Hematopoietic multipotent progenitor cell (in vitro differentiated cells): ENCODE data around the gene HNRNPR. TPM values are rescaled to one million over a fixed set of nuclear protein-coding genes. Genes with fewer than 3 reads are reported as not detected.
"Not testable (repeated sequence)": the region's sequence is repeated elsewhere in the genome, so short reads cannot be mapped to it uniquely, and the experiment has no call there.

Experiments
- DNase-seq, 3 donors: peaks; one replicate each; pipeline ENCODE4 v3.0.0-alpha.2; 2011 to 2015; ENCODE audit warnings: low read depth in 2 of 3, low spot score in 2 of 3
- total RNA-seq: library from RNA; depleted of rRNA; stranded (reverse); fragments of >200 nt; gene quantifications from one replicate; pipeline ENCODE4 v1.2.3, GENCODE V29; 2012

HNRNPR gene
- 37.4 TPM for total RNA-seq

GRCh38 chr1:23344111-23344986 is at the start of gene HNRNPR:
Gene HNRNPR, minus strand, starts transcription at chr1:23344284. Its CDS starts 3,276 bp downstream, at chr1:23341008.
- peak; percentile 92 to 100 (median 100) for DNase-seq

DNA sequence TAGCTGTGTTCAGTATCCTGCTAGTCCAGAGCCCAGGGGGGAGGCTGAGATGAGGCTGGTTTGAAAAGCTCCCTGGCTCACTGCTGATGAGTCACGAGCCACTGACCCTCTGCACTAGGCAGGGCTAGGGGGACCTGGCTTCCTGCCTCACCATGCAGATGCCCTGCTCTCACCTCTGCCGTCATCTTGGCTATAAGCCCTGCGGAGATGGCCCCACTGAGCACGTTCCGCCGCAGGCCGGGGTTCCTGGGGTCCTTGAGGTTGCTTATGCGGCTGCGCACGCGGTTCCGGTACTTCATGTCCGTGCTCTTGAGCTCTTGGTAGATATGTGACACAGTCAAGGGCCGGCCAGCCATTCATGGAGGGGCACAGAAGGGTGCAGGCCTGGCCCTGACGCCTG is 49.6 kb upstream of the HNRNPR start:
- DNase-seq: no peak

DNA sequence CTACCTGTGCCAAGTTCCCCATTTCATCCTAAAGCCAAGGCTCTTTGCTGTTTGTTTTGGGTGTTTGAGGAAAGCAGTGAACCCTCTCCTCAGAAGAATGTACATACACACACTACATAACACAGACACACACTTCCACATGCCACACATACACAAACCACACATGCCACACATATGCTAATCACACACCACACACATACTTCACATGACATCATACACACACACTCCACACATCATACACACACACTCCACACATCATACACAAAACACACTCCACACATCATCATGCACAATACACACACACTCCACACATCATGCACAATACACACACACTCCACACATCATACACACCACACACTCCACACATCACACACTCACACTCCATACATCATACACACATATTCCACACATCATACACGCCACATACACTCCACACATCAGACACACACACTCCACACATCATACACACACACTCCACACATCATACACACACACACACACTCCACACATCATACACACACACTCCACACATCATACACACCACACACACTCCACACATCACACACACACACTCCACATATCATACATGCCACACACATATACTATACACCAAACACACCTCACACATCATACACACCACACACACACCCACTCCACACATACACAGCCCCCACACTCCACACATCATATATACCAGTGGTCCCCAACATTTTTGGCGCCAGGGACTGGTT is 48.2 kb upstream of the HNRNPR start:
- no peak for DNase-seq

DNA sequence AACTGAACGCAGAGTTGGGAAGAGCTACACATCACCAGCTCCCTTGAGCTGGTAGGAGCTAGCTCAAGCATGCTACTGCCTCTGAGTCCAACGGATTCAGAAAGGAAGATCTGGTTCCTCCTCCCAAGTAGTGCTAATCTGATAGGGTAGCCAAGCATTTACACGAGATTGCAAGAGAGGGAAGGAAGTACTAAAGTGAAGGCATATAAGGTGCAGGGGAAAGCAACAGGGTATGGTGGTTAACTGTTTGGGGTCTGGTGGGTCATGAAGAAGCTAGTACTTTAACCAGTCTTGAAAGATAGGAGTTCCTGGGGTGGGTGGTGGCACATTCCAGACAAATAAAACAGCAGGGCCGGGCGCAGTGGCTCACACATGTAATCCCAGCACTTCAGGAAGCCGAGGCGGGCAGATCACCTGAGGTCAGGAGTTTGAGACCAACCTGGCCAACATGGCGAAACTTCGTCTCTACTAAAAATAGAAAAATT is 45.8 kb upstream of the HNRNPR start:
- DNase-seq: peak in 1 of 3 donors; percentile 55

GRCh38 chr1:23387494-23387893 is 43.4 kb upstream of the HNRNPR start:
- DNase-seq: no peak

DNA sequence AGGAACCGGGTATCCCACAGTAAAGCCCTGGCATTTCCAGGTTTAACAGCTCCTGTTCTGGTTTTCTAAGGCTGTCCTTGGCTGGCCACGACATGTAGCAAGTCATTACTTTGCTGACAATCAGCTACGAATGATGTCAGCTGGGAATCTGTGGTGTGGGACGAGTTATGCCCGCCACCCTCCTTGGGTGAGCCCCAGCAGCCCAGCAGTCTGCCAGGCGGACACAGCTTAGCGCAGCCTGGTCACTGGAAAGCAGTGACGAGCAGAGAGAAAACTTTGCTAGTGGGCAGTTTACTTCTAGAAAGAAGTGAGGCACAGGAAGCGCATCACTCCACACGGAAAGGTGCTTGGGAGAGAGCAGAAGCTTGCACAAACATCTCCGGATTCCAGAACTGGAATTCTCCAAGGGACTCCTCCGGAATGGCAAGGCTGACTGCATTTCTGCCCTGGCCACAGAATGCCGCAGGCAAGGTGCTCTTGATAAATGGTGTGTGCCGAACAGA is 41.1 kb upstream of the HNRNPR start:
- no peak for DNase-seq

DNA sequence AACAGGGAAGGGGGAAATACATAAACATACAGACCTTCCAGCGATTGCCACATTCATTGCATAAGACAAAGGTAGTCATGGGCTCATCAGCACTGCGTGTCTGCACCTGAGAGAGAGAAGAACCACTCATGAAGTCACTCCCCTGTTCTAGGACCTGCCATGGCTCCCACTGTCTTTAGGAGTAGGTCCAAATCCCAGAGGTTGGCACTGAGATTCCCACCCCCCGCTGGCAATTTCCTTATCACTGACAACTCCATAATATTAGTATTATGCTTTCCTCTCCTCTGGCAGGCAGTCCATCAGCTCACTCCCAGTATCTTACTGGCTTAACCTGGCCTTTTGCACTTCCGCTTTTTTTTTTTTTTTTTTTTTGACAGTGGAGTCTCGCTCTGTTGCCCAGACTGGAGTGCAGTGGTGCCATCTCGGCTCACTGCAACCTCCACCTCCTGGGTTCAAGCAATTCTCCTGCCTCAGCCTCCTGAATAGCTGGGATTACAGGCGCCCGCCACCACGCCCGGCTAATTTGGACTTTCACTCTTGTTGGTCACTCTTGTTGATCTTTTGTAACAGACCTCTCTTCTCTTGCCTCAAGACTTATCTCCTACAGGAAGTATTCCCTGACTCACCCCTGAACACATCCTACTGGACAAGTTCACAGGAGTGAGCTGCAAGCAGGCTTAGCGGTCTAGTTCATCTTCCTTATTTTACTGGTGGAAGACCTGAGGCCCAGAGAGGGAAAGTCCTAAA is 40.4 kb upstream of the HNRNPR start:
- DNase-seq: no peak

GRCh38 chr1:23383577-23384311 is 39.7 kb upstream of the HNRNPR start:
- no peak for DNase-seq

- no peak for DNase-seq
Measured at GRCh38 chr1:23381233-23381885, 37.3 kb upstream of the HNRNPR start.

DNA sequence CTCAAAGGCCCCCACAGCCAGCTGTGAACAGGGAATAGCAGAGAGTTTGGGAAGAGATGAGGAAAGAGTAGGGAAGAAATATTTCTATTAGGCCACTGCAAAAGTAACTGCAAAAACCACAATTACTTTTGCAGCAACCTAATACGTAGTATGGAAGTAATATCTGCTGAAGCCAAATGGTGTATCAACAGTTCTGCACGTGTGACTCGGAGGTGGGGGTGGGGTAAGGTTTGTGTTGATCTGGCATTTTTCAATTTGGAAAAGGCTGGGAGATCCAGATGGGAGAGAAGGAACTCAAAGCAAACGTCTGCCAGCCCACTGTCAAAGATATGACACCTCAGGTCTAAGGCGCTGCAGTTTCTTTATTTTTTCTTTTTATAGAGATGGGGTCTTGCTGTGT is 36.6 kb upstream of the HNRNPR start:
- DNase-seq: no peak

DNA sequence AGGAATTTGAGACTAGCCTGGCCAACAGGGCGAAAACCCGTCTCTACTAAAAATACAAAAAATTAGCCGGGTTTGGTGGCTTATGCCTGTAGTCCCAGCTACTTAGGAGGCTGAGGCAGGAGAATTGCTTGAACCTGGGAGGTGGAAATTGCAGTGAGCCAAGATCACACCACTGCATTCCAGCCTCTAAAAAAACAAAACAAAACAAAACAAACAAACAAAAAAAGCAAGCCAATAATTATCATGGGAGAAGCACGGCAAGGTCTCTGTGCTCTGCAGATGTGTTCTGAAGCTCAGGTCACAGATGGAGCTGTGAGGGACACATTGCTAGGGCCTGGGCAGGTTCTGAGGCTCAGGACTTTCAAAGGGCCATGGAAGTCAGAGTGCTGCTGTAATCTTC is 36.2 kb upstream of the HNRNPR start:
- not testable (repeated sequence) for DNase-seq

DNA sequence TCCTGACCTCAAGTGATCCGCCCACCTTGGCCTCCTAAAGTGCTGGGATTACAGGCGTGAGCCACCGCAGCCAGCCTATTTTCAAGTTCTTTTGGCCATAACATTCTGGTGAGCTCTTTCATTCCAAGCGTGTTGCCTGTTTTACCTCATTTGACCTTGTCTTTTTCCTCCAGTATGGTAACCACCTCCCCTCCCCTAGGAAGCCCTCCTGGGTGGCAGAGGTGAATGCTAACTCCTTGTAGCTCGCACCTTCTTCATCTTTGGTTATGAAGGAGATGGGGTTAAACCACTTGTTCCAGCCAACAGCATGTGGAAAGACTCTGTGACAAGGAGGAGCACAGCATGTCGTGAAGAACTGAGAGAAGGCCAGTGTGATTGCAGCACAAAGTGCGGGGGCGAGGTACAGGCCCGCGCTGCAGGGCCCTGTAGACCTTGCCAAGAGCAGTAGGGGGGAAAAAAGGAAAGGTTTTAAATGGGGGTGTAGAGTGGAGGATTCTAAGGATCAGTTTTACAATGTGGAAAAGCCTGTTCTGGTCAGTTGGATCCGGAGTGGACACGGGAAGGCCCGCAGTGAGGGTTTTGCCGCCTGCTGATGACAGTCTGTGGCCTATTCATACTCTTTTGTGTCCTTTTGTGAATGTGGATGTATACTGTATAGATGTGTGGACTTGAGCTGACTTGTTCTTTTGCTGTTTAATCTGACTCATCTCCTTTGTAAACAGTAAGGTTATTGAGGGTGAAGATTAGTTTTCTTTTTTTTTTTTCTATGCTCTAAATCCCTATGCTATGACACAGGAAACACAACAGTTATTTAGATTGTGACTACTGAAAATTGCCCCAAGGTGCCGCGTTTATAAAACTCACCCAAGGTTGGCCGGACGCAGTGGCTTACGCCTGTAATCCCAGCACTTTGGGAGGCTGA is 33.1 kb upstream of the HNRNPR start:
- DNase-seq: no peak

GRCh38 chr1:23374079-23374735 is 30.1 kb upstream of the HNRNPR start:
- not testable (repeated sequence) for DNase-seq

DNA sequence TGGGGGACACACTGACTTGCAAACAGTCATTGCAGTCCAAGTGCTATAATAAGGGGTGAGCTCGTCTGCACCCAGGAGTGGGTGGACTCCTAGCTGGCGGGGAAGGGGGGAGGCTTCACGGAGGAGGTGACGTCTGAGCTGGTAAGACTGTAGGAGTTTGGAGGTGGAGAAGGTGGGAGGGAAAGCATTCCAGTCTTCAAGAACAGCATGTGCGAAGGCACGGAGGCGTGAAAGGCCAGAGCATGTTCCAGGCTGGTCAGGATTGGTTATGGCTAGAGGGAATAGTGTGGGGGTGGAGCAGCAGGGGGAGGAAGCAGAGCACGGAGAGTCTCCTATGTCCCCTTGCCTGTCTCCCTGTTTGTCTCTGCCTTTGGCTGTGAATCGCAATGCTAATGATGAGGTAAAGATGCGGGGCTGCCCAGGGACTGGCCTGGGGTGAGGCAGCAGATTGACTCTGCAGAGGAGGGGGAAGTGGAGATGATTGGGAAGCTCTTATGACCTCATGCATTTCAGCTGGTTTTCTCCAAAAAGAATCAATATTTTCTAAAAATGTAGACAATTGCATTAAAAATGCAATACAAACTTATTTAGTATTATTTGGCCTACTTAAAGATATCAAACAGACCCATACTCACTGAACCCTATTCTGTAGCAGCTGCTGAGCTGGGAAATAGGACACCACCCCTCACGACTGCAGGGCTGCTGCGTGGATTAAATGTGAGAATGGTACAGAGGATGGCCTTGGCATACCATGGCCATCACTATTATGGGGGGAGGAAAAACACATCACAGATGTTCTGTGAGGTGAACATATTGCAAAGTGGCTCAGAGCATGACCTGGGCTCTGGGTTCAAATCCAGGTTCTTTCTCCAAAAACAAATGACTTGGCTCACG is 28.1 kb upstream of the HNRNPR start:
- DNase-seq: no peak

DNA sequence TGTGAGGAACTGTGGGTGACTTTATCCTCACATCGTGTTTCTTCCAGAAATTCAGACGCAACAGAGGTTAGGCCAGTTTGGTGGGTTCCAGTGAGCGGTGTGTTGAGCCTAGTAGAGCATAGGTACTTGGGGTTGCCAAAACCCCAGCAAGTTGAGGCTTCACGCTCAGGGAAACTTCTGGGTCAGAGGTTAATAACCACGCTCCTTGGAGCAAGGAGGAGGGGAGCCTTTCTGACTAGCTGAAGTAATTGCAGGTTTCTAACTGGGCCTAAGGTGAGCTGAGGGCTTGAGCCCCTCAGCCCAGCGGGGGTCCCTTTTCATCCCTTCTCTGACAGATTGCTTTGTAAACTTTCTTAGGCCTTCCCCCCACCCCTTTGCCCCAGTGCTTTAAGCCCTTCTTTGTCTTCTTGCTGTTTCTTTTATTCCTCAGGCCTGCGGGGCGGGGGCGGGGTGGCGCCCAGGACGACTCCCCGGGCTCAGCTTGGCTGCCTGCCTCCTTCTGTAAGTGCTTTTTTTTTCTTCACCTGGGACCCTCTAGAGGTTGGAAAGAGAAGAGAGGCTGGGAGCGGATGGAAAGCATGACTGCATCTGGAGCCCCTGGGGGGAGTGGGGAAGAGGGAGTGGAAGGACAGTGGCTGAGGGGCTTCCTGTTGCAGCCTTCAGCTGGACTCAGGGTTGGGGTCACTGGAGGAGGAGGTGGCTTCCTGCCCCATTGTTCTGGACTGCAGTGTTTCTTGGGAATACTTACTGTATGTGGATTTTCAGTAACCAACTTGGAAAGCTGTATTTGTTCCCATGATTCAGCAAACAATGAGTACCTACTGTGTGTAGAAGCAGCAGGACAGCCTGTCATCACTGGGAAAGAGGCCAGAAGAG is 26.9 kb upstream of the HNRNPR start:
- peak in 1 of 3 donors; percentile 21 for DNase-seq

- no peak for DNase-seq
Measured at GRCh38 chr1:23370330-23370708, 26.2 kb upstream of the HNRNPR start.
